Psoas muscle (tissue), 8 donors: ENCODE measurements around the gene ZNF385B. TPM values are rescaled to one million over a fixed set of nuclear protein-coding genes. Genes with fewer than 3 reads are reported as not detected.

Source experiments
- ATAC-seq, 4 donors: fragments of 200-7000 bp; cut with Tn5 transposase; one replicate each; pipeline ENCODE4 v1.9.1; 2020; ENCODE audit warnings: moderate library complexity in 3 of 4, mild to moderate bottlenecking in 2 of 4
- DNase-seq, 2 donors: peaks; one replicate each; pipeline ENCODE4 v3.0.0-alpha.2; 2020
- H3K27ac ChIP-seq: fragments of 200-600 bp; one replicate; pipeline ENCODE4 v1.8.0; 2022
- H3K27me3 ChIP-seq, 3 donors: fragments of 200-600 bp in 1 of 3; one replicate each; pipeline versions ENCODE4 v1.6.1 to v1.8.0; 2013 to 2022; ENCODE audit warnings: low read length in 2 of 3, mild to moderate bottlenecking in 2 of 3, moderate library complexity in 1 of 3; ENCODE audit not compliant: insufficient read depth in 3 of 3
- H3K36me3 ChIP-seq, 2 donors: fragments of 200-600 bp in 1 of 2; one replicate each; pipeline versions ENCODE4 v1.6.1 to v1.8.0; 2013 to 2022; ENCODE audit warnings: low read depth in 1 of 2, mild to moderate bottlenecking in 1 of 2, moderate library complexity in 1 of 2; ENCODE audit not compliant: insufficient read depth in 1 of 2
- H3K4me1 ChIP-seq: fragments of 200-600 bp; one replicate; pipeline ENCODE4 v1.8.0; 2022
- H3K4me3 ChIP-seq: fragments of 200-600 bp; one replicate; pipeline ENCODE4 v1.8.0; 2022; ENCODE audit warnings: mild to moderate bottlenecking
- H3K9me3 ChIP-seq: fragments of 200-600 bp; one replicate; pipeline ENCODE4 v1.8.0; 2022
- CTCF ChIP-seq: fragments of 200-600 bp; IDR thresholded peaks from one replicate; pipeline ENCODE4 v1.8.0; 2022; ENCODE audit warnings: antibody characterized with exemption
- WGBS, 3 donors: extraction: QIAGEN DNeasy Blood & Tissue Kit; methylation state at CpG; one replicate each; pipeline versions ENCODE4 v1.1.6 to v1.1.7; 2013; 5-methylcytosine and 5-hydroxymethylcytosine counted together
- intact Hi-C, 2 donors: fragments of 100-400 bp; cut with DNase I; formaldehyde crosslinking; loops; one replicate each; pipeline versions ENCODE4 v1.11.0 to v1.14.2; 2022
- long read RNA-seq, 2 donors: library from polyadenylated mRNA; unstranded; transcript quantifications; one replicate each; pipeline ENCODE4 v2.0.0, GENCODE V29; 2021
- polyA plus RNA-seq, 3 donors: library from polyadenylated mRNA; stranded (reverse); fragments of 200-250 nt; gene quantifications; one replicate each; pipeline ENCODE4 v1.2.3, GENCODE V29; 2013
- total RNA-seq, 4 donors: library from RNA; stranded (reverse); fragmentation: NEBNext Ultra II Directional in 2 of 4; extraction: Animal tissue kit (Norgen Biotek cat#: 25700) in 2 of 4; gene quantifications; one replicate each; pipeline versions ENCODE4 v1.2.1 to v1.2.4, GENCODE V29; 2021 to 2023
- donor health status: healthy with polysubstance abuse.
- donor health status: DM: no; HTN: no; CAD: no; lungs with moderate emphysema.
- donor health status: Bipolar disorder and iron deficiency.
- donor health status: healthy.
- donor health status: DM: yes; HTN: yes; CAD: no.
- donor health status: DM: no; HTN: no; CAD: no.
- donor health status: DM: no; HTN: no; CAD: no.
- donor health status: DM: yes; HTN: yes; CAD: no.

The ZNF385B gene
- total RNA-seq (10 to 100 TPM; 13.6 to 42.9 (median 19.8) TPM), polyA plus RNA-seq (10 to 100 TPM in 1 of 3 donors, 1 to 10 TPM in 2; 8.8 to 24.9 (median 9.2) TPM)
- long read RNA-seq, donor 1, result 0 reads
- long read RNA-seq, donor 2, partial matches to known transcripts, result 3 of 6 reads
- long read RNA-seq, donor 2, other reads (novel, unspliced or antisense), result 3 of 6 reads

GRCh38 chr2:179861416-179862067 is at the start of gene ZNF385B:
Gene ZNF385B, minus strand, starts transcription at chr2:179861612.
- Histone ChIP-seq H3K4me1 (peaks cover 15% of the 10 kb centered on the region), H3K4me3 (peak within 1 kb of the TSS; percentile 81), H3K27me3 (peaks cover 0 to 3% (median 0%) of the 10 kb centered on the region in 3 donors), H3K27ac (peak within 1 kb of the TSS; percentile 80), H3K36me3 (no peaks in the 10 kb centered on the region), H3K9me3 (no peaks in the 10 kb centered on the region)
- intact Hi-C loops, result loop anchor here in 1 of 2 donors (5.0 kb wide), 1 partner anchor 76 kb away; no protein-coding TSS in a partner anchor
- ATAC-seq (peak in 3 of 4 donors; percentile 2 to 61 (median 21)), DNase-seq (peak; percentile 14 to 58)
- no peak for TF ChIP-seq CTCF
- 2 to 4% (median 3%) methylated on average over 51 to 55 of the region's 55 CpGs for WGBS, 3 donors

- no peak overlapping the region for H3K4me3 ChIP-seq
- ATAC-seq (no peak), DNase-seq (no peak)
- no peak overlapping the region for H3K27ac ChIP-seq
- no peaks in the 10 kb centered on the region for H3K36me3 ChIP-seq
- TF ChIP-seq CTCF, result no peak
- H3K4me1 ChIP-seq, result no peaks in the 10 kb centered on the region
- H3K27me3 ChIP-seq, result no peaks in the 10 kb centered on the region
- H3K9me3 ChIP-seq, result no peaks in the 10 kb centered on the region
- 66 to 72% (median 67%) methylated on average over 3 of the region's 3 CpGs for WGBS, 3 donors
- intact Hi-C loops, result no loop called here
Measured at GRCh38 chr2:179910735-179911113, 49.3 kb upstream of the ZNF385B start.

GRCh38 chr2:179909845-179910734 is 48.7 kb upstream of the ZNF385B start:
- no peaks in the 10 kb centered on the region for H3K4me1 ChIP-seq
- intact Hi-C loops, result no loop called here

GRCh38 chr2:179900655-179901054 is 39.2 kb upstream of the ZNF385B start:
- H3K36me3 ChIP-seq, result no peaks in the 10 kb centered on the region
- no peak overlapping the region for H3K4me3 ChIP-seq
- no peaks in the 10 kb centered on the region for H3K9me3 ChIP-seq
- ATAC-seq, result no peak
- no peak overlapping the region for H3K27ac ChIP-seq
- WGBS, 3 donors, result 59 to 74% (median 66%) methylated on average over 5 of the region's 5 CpGs
- no peak for TF ChIP-seq CTCF
- DNase-seq, result no peak
- no peaks in the 10 kb centered on the region for H3K27me3 ChIP-seq
- H3K4me1 ChIP-seq, result no peaks in the 10 kb centered on the region
- intact Hi-C loops, result no loop called here

More at GRCh38 chr2:179909845-179910734, 48.7 kb upstream of the ZNF385B start:
- WGBS, 3 donors, result 74 to 77% (median 74%) methylated on average over 6 of the region's 6 CpGs
- Histone ChIP-seq H3K36me3 (no peaks in the 10 kb centered on the region), H3K9me3 (no peaks in the 10 kb centered on the region), H3K27me3 (no peaks in the 10 kb centered on the region), H3K4me3 (no peak overlapping the region), H3K27ac (no peak overlapping the region)
- ATAC-seq, result no peak
- DNase-seq, result no peak
- no peak for TF ChIP-seq CTCF
